ENCODE data around the gene SLC6A9. TPM values are rescaled to one million over a fixed set of nuclear protein-coding genes. Genes with fewer than 3 reads are reported as not detected.

SLC6A9 gene
- total RNA-seq, 3 donors from 2014 or later (not counting 1 experiment from before 2014, with no cell fraction given), result 0.29 to 0.55 TPM; not detected in 1

- Mint-ChIP-seq H3K27me3 (ENCODE audit: low read depth in 2 of 2) (peaks cover 8 to 11% of the 10 kb centered on the region in 2 donors), H3K4me1 (peaks cover 0 to 6% of the 10 kb centered on the region in 2 donors), H3K4me3 (no peak overlapping the region), H3K27ac (no peak overlapping the region), H3K9me3 (no peaks in the 10 kb centered on the region), H3K36me3 (no peaks in the 10 kb centered on the region)
- intact Hi-C loops (cut with micrococcal nuclease), result loop anchor here (1.0 kb wide), 1 partner anchor 42 kb away; no protein-coding TSS in a partner anchor
- 96% methylated on average over 1 of the region's 1 CpG for WGBS (ENCODE audit: insufficient coverage)
- Histone ChIP-seq H3K9me3 (ENCODE audit: control insufficient read depth, insufficient read depth, low read length) (no peaks in the 10 kb centered on the region), H3K4me3 (ENCODE audit: low read length) (no peak overlapping the region), H3K4me1 (ENCODE audit: control insufficient read depth, insufficient read depth, low read length) (no peaks in the 10 kb centered on the region), H3K27me3 (ENCODE audit: control insufficient read depth, insufficient read depth, low read length) (no peaks in the 10 kb centered on the region), H3K27ac (ENCODE audit: low read length) (no peak overlapping the region), H3K36me3 (ENCODE audit: control insufficient read depth, insufficient read depth, low read length) (no peaks in the 10 kb centered on the region)
- ATAC-seq (no peak), DNase-seq (no peak)
- TF ChIP-seq CTCF (IDR thresholded peaks at IDR 0.05), result no peak
Measured at GRCh38 chr1:44047131-44047530, 15.9 kb upstream of the SLC6A9 start.

GRCh38 chr1:44045064-44045463 lies 13.8 kb upstream of the SLC6A9 start:
- no peaks in the 10 kb centered on the region for H3K9me3 ChIP-seq (ENCODE audit: control insufficient read depth, insufficient read depth, low read length)
- Mint-ChIP-seq H3K4me1 (peaks cover 0 to 6% of the 10 kb centered on the region in 2 donors), H3K36me3 (no peaks in the 10 kb centered on the region), H3K4me3 (no peak overlapping the region), H3K9me3 (no peaks in the 10 kb centered on the region), H3K27ac (no peak overlapping the region), H3K27me3 (ENCODE audit: low read depth in 2 of 2) (peaks cover 8 to 11% of the 10 kb centered on the region in 2 donors)
- no peak for ATAC-seq
- no peak for TF ChIP-seq CTCF (IDR thresholded peaks at IDR 0.05)
- 82% methylated on average over 9 of the region's 9 CpGs for WGBS (ENCODE audit: insufficient coverage)
- DNase-seq, result no peak
- H3K4me1 ChIP-seq (ENCODE audit: control insufficient read depth, insufficient read depth, low read length), result no peaks in the 10 kb centered on the region
- no peaks in the 10 kb centered on the region for H3K36me3 ChIP-seq (ENCODE audit: control insufficient read depth, insufficient read depth, low read length)
- no peak overlapping the region for H3K27ac ChIP-seq (ENCODE audit: low read length)
- no peak overlapping the region for H3K4me3 ChIP-seq (ENCODE audit: low read length)
- H3K27me3 ChIP-seq (ENCODE audit: control insufficient read depth, insufficient read depth, low read length), result no peaks in the 10 kb centered on the region
- intact Hi-C loops (cut with micrococcal nuclease), result no loop called here

DNA sequence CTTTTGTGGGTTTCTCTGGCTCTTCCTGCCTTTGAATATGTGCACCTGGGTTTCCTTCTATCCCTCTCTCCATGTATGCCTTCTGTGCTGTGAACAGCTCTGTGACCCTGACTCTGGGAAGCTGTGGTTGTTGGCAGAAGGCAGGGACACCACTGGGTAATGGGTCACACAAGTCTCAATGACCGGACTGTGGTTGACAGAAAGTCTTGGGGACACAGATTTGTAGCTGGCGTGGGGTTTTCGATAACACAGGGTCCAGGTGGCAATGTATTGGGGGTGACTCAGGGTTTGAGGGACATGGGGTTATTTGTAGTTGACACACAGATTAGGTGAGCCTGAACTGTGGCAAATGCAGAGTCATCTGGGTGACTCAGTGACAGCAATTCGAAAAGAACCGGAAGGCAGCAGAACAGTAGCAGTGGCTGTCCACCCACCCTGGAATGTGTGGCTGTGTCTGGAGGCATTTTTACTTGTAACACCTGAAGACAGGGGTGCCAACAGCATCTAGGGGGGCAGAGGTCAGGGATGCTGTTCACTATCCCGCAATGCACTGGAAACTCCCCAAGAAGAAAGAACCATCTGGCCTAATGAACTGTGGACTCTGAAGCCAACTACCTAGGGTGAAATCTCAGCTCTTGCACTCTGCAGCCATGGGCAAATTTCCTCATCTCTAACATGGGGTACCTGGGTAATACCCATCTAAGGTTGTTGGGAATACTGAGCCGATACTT lies 13.0 kb upstream of the SLC6A9 start:
- Histone ChIP-seq H3K27me3 (ENCODE audit: control insufficient read depth, insufficient read depth, low read length) (no peaks in the 10 kb centered on the region), H3K4me3 (ENCODE audit: low read length) (no peak overlapping the region), H3K4me1 (ENCODE audit: control insufficient read depth, insufficient read depth, low read length) (no peaks in the 10 kb centered on the region), H3K9me3 (ENCODE audit: control insufficient read depth, insufficient read depth, low read length) (no peaks in the 10 kb centered on the region), H3K27ac (ENCODE audit: low read length) (no peak overlapping the region), H3K36me3 (ENCODE audit: control insufficient read depth, insufficient read depth, low read length) (no peaks in the 10 kb centered on the region)
- intact Hi-C loops (cut with micrococcal nuclease), result no loop called here
- DNase-seq (no peak), ATAC-seq (no peak)
- H3K27ac Mint-ChIP-seq, result no peak overlapping the region
- H3K9me3 Mint-ChIP-seq, result no peaks in the 10 kb centered on the region
- H3K36me3 Mint-ChIP-seq, result no peaks in the 10 kb centered on the region
- H3K27me3 Mint-ChIP-seq (ENCODE audit: low read depth in 2 of 2), result peaks cover 13 to 14% of the 10 kb centered on the region in 2 donors
- 79% methylated on average over 7 of the region's 7 CpGs for WGBS (ENCODE audit: insufficient coverage)
- peaks cover 0 to 6% of the 10 kb centered on the region in 2 donors for H3K4me1 Mint-ChIP-seq
- no peak for TF ChIP-seq CTCF (IDR thresholded peaks at IDR 0.05)
- no peak overlapping the region for H3K4me3 Mint-ChIP-seq
